Stomach (tissue), 9 donors: ENCODE results near the gene CLDN22. TPM values are rescaled to one million over a fixed set of nuclear protein-coding genes. Genes with fewer than 3 reads are reported as not detected.

Experiments
- DNase-seq, 2 donors: peaks; one replicate each; pipeline versions ENCODE4 v3.0.0 to v3.0.0-alpha.2; 2013 to 2019
- H3K27ac ChIP-seq, 5 donors: fragments of 200-600 bp in 4 of 5; sonication (generic) in 4 of 5; one replicate each; pipeline ENCODE4 v1.5.1; 2013 to 2019; ENCODE audit warnings: mild to moderate bottlenecking in 1 of 5, moderate library complexity in 1 of 5
- H3K27me3 ChIP-seq, 3 donors: fragments of 200-600 bp; sonication (generic); one replicate each; pipeline ENCODE4 v1.5.1; 2017 to 2019; ENCODE audit warnings: mixed run types in 1 of 3
- H3K36me3 ChIP-seq, 4 donors: fragments of 200-600 bp; sonication (generic); 1 replicate in 3 of 4; 2 replicates in 1 of 4; pipeline ENCODE4 v1.5.1; 2016 to 2019
- H3K4me1 ChIP-seq, 4 donors: fragments of 200-600 bp; sonication (generic); one replicate each; pipeline ENCODE4 v1.5.1; 2016 to 2019
- H3K4me3 ChIP-seq, 4 donors: fragments of 200-600 bp; sonication (generic) in 3 of 4; one replicate each; pipeline ENCODE4 v1.5.1; 2016 to 2019; ENCODE audit warnings: mild to moderate bottlenecking in 1 of 4
- H3K9me3 ChIP-seq, 4 donors: fragments of 200-600 bp; sonication (generic); one replicate each; pipeline ENCODE4 v1.5.1; 2016 to 2019
- EP300 ChIP-seq: sonication (generic); formaldehyde crosslinking; IDR thresholded peaks from one replicate; pipeline ENCODE4 v1.6.1; 2017; ENCODE audit warnings: antibody characterized with exemption
- POLR2A ChIP-seq, 4 donors: fragments of 450-650 bp; IDR thresholded peaks; one replicate each; pipeline ENCODE4 v1.6.1; 2016; ENCODE audit warnings: antibody characterized with exemption in 4 of 4, control low read depth in 2 of 4, mild to moderate bottlenecking in 1 of 4, moderate library complexity in 1 of 4
- POLR2AphosphoS5 ChIP-seq, 3 donors: sonication (generic); formaldehyde crosslinking; IDR thresholded peaks; one replicate each; pipeline ENCODE4 v1.6.1; 2016; ENCODE audit warnings: antibody characterized with exemption in 3 of 3
- WGBS, 5 donors: extraction: QIAGEN DNeasy Blood & Tissue Kit in 3 of 5; methylation state at CpG; one replicate each; pipeline versions ENCODE4 v1.1.5 to v1.1.7; 2013 to 2018; 5-methylcytosine and 5-hydroxymethylcytosine counted together
- intact Hi-C: fragments of 100-400 bp; cut with DNase I; formaldehyde crosslinking; loops from one replicate; pipeline ENCODE4 v1.15.1; 2023; ENCODE audit warnings: low total_unique reads
- polyA plus RNA-seq, 3 donors: library from polyadenylated mRNA; stranded (reverse); fragments of 200-250 nt; gene quantifications; one replicate each; pipeline ENCODE4 v1.2.3, GENCODE V29; 2013
- total RNA-seq, 5 donors: library from RNA; depleted of rRNA; stranded (reverse); fragments of >200 nt; gene quantifications; one replicate each; pipeline versions ENCODE4 v1.1.0 to v1.2.3, GENCODE V29; 2014 to 2016
- TF ChIP-seq, protein P1 (sequence below), 7 experiments: fragments of 450-650 bp in 4 of 7; fragments of 200-600 bp in 3 of 7; sonication (generic) in 3 of 7; IDR thresholded peaks; one replicate each; pipeline ENCODE4 v1.5.1; 2016 to 2019; ENCODE audit warnings: antibody characterized with exemption in 7 of 7, control low read depth in 2 of 7, mild to moderate bottlenecking in 1 of 7
- donor health status: healthy with polysubstance abuse.
- donor health status: Bipolar disorder and iron deficiency.
- donor health status: healthy.

CLDN22 gene
- total and polyA plus RNA-seq, 8 donors, result 0.30 TPM; not detected in 7

DNA sequence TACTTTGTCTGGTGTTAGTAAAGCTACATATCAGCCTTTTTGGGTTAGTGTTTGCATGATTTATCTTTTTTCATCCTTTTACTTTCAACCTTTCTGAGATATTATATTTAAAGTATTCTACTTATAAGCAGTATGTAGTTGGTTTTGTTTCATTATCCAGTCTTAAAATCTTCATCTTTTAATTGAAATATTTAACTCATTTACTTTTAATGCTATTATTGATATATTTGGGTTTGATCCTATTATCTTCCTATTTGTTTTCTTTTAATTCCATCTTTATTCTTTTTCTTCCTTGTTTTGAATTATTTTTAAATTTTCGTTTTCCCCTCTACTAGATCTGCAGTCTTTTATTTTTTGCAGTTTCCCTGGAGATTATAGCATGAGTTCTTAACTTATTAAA, 44.0 kb downstream of the CLDN22 start:
- TF ChIP-seq EP300 (no peak), POLR2A (IDR thresholded peaks at IDR 0.05) (no peak)
- TF ChIP-seq, protein P1, sequence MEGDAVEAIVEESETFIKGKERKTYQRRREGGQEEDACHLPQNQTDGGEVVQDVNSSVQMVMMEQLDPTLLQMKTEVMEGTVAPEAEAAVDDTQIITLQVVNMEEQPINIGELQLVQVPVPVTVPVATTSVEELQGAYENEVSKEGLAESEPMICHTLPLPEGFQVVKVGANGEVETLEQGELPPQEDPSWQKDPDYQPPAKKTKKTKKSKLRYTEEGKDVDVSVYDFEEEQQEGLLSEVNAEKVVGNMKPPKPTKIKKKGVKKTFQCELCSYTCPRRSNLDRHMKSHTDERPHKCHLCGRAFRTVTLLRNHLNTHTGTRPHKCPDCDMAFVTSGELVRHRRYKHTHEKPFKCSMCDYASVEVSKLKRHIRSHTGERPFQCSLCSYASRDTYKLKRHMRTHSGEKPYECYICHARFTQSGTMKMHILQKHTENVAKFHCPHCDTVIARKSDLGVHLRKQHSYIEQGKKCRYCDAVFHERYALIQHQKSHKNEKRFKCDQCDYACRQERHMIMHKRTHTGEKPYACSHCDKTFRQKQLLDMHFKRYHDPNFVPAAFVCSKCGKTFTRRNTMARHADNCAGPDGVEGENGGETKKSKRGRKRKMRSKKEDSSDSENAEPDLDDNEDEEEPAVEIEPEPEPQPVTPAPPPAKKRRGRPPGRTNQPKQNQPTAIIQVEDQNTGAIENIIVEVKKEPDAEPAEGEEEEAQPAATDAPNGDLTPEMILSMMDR (IDR thresholded peaks at IDR 0.05), result no peak
- no peak for DNase-seq
- no peaks in the 10 kb centered on the region for H3K27me3 ChIP-seq
- no peak overlapping the region for H3K4me3 ChIP-seq
- H3K4me1 ChIP-seq, result no peaks in the 10 kb centered on the region
- 0 to 100% (median 79%) methylated on average over 1 of the region's 1 CpG for WGBS, 5 donors
- peaks cover 6 to 29% (median 17%) of the 10 kb centered on the region in 4 donors for H3K9me3 ChIP-seq
- H3K27ac ChIP-seq, result no peak overlapping the region
- intact Hi-C loops, result no loop called here
- peaks cover 3 to 66% (median 52%) of the 10 kb centered on the region in 4 donors for H3K36me3 ChIP-seq

DNA sequence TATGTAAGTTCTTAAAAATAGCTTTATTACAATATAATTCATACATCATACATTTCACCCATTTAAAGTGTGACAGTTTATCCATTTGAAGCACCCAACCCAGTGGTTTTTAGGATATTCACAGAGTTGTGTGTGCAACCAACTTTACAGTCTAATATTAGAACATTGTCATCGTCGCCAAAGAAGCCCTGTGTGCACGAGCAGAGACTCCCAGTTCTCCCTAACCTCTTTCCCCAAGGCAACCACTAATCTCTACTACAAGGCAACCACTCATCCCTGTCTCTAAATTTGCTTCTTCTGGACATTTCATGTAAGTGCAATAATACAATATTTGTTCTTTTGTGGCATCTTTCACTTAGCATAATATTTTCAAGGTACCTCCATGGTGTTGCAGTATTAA, 47.7 kb downstream of the CLDN22 start:
- peaks cover 6 to 29% (median 17%) of the 10 kb centered on the region in 4 donors for H3K9me3 ChIP-seq
- intact Hi-C loops, result no loop called here
- no peak for TF ChIP-seq POLR2A (IDR thresholded peaks at IDR 0.05)
- TF ChIP-seq, protein P1 (IDR thresholded peaks at IDR 0.05), result no peak
- no peak for TF ChIP-seq EP300
- no peak for TF ChIP-seq POLR2AphosphoS5 (IDR thresholded peaks at IDR 0.05)
- no peak overlapping the region for H3K27ac ChIP-seq
- no peak overlapping the region for H3K4me3 ChIP-seq
- no peaks in the 10 kb centered on the region for H3K27me3 ChIP-seq
- no peak for DNase-seq
- peaks cover 3 to 90% (median 73%) of the 10 kb centered on the region in 4 donors for H3K36me3 ChIP-seq
- no peaks in the 10 kb centered on the region for H3K4me1 ChIP-seq
- WGBS, 5 donors, result 87 to 94% (median 90%) methylated on average over 3 of the region's 3 CpGs

DNA sequence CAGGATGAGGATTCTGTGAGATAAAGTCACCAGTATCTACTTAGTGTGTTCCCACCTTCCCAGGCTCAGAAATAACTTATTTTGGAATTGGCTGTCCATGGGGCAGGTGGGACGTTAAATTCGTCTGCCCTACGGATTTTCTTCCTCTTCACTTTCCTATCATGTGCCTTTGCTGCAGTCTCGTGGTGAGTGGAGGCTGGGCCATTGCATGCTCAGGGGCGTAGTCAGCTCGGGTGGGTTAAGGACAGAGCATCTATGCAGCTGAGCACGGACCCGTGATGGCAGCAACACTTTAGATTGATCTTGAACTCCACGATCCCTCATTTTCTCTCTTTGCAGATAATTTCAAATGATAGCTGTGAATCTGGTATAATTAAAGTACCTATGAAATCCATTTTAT, 51.5 kb downstream of the CLDN22 start:
- Histone ChIP-seq H3K36me3 (peaks cover 10 to 85% (median 79%) of the 10 kb centered on the region in 4 donors), H3K27ac (no peak overlapping the region), H3K9me3 (no peaks in the 10 kb centered on the region), H3K4me3 (no peak overlapping the region), H3K4me1 (no peaks in the 10 kb centered on the region), H3K27me3 (no peaks in the 10 kb centered on the region)
- TF ChIP-seq EP300 (no peak), POLR2AphosphoS5 (IDR thresholded peaks at IDR 0.05) (no peak), POLR2A (IDR thresholded peaks at IDR 0.05) (no peak)
- TF ChIP-seq, protein P1 (IDR thresholded peaks at IDR 0.05), result no peak
- intact Hi-C loops, result loop anchor here (10.0 kb wide), 1 partner anchor 136 kb away; no protein-coding TSS in a partner anchor
- DNase-seq, result no peak
- WGBS, 5 donors, result 86 to 94% (median 91%) methylated on average over 9 of the region's 9 CpGs

Other genes starting within 250 kb of the CLDN22 start
- gene WWC2, start 221.0 kb downstream of the CLDN22 start, total RNA-seq, result 10 to 100 TPM; 30.9 to 59.1 (median 35.4) TPM
- 1 to 10 TPM; 2.6 to 6.0 (median 4.9) TPM for gene WWC2, start 221.0 kb downstream of the CLDN22 start, polyA plus RNA-seq
- not detected for gene CLDN24, start 2.1 kb upstream of the CLDN22 start, total RNA-seq
- gene CLDN24, start 2.1 kb upstream of the CLDN22 start, polyA plus RNA-seq, result under 1 TPM in 1 of 3 donors, not detected in 2; 0.25 TPM
- gene CDKN2AIP, start 124.4 kb upstream of the CLDN22 start, total RNA-seq, result 10 to 100 TPM; 19.6 to 44.3 (median 31.7) TPM
- gene CDKN2AIP, start 124.4 kb upstream of the CLDN22 start, polyA plus RNA-seq, result 10 to 100 TPM; 11.0 to 21.1 (median 11.4) TPM
- 10 to 100 TPM in 1 of 5 donors, 1 to 10 TPM in 3, under 1 TPM in 1; 0.45 to 15.2 (median 2.9) TPM for gene ING2, start 184.8 kb upstream of the CLDN22 start, total RNA-seq
- 10 to 100 TPM; 11.8 to 13.8 (median 13.6) TPM for gene ING2, start 184.8 kb upstream of the CLDN22 start, polyA plus RNA-seq